HG03558 (cell line): Measurements from ENCODE around the gene PPM1M.

Experiments used
- ATAC-seq: cut with Tn5 transposase; IDR thresholded peaks from one replicate; pipeline ENCODE4 v1.9.1; 2021; ENCODE audit warnings: moderate number of reproducible peaks; ENCODE audit not compliant: unreplicated experiment; ENCODE audit errors: extremely low read depth

Gene PPM1M, protein sequence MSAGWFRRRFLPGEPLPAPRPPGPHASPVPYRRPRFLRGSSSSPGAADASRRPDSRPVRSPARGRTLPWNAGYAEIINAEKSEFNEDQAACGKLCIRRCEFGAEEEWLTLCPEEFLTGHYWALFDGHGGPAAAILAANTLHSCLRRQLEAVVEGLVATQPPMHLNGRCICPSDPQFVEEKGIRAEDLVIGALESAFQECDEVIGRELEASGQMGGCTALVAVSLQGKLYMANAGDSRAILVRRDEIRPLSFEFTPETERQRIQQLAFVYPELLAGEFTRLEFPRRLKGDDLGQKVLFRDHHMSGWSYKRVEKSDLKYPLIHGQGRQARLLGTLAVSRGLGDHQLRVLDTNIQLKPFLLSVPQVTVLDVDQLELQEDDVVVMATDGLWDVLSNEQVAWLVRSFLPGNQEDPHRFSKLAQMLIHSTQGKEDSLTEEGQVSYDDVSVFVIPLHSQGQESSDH

DNA sequence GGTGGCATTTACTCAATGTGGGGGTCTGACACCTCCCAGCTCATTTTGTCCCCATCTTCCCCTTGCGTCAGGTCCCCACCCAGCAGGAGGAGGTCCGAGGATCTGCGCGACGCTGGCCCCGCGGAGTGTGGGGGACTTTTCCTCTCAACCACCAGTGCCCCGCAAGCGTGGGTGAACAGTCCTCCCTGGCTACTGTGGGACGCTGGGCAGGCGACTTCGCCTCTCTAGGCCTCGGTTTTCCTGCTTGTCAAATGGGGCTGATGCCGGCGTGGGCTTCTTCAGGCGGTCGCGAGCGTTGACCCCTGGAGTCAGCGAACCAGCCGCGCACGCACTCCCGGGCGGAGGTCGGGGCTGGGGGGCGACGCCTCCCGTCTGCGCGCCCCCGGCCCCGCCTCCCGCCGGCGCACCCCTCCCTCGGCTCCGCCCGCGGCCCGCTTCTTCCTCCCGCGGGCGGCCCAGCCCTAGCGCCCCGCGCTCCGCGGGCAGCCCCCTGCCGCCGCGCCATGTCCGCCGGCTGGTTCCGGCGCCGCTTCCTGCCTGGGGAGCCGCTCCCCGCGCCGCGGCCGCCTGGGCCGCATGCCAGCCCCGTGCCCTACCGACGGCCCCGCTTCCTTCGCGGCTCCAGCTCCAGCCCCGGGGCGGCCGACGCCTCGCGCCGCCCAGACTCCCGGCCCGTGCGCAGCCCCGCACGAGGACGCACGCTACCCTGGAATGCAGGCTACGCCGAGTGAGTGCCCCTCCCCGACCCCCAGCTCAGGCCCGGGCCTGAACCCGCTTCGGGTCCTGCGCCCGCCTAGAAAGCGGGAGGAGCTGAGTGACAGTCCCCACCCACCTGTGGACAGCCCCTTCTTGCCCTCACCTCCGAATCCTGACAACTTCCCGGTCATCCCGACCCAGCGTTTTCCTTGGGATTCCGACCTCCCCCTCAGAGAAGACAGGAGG is at the start of gene PPM1M:
Gene PPM1M (plus strand): TSS at position 438 of the 942 bp plus-strand sequence. CDS start 66 bp downstream, at position 504.
- ATAC-seq: no peak

DNA sequence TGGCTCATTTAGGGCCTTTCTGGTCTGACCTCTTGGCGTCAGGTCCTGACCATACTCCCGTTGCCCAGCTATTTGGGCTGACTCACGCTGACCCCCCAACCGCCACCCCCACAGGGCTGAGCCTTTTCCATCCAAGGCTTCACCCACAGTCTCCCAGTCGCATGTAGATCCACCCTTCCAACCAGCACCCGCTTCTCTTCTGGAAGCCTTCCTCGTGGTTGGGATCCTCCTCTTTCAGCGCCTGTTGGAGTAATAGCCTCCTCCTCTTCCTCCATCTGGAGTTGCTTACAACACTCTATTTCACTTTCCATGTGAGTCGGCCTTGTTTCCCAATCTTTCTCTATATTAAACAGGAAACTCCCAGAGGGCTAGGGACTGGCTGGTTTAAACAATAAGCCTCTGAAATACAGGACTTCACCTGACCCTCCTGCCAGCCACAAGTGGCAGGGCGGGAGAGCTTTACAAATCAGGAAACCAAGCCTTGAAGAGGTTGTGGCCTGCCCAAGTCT is 49.7 kb upstream of the PPM1M start:
- ATAC-seq: no peak

DNA sequence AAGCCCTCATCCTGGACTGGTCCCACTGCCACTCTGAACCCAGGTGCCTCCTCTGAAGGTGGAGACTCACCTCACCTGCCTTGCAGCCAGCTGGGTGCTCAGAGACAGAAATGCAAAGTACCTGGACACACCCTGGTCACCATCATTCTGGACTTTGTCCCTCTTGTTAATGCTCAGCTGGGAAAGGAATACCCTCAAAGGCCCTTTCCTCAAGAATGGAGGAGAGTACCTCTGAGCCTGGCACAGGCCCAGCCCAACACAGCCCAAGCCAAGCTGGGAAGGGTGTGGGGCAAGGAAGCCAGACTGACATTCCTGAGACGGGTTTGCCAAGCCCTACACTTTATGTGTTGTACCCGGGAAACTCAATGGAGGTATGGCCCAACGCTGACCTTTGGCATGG is 48.6 kb upstream of the PPM1M start:
- no peak for ATAC-seq

DNA sequence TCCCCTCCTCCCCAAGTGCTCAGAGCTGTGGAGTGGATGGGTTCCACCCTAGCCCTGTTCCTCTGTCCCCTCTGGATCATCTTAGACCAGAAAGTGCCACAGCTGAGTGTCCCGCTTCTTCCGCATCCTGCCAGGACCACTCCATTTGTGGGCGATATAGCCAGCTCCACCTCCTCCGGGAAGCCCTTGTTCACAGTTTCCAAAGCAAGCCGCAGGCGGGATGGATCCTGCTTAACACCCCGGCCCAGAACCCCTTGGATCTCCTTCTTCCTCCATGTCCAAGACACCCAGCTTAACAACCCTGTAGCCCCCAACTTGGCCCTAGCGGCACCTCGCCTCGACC is 48.1 kb upstream of the PPM1M start:
- ATAC-seq: no peak

DNA sequence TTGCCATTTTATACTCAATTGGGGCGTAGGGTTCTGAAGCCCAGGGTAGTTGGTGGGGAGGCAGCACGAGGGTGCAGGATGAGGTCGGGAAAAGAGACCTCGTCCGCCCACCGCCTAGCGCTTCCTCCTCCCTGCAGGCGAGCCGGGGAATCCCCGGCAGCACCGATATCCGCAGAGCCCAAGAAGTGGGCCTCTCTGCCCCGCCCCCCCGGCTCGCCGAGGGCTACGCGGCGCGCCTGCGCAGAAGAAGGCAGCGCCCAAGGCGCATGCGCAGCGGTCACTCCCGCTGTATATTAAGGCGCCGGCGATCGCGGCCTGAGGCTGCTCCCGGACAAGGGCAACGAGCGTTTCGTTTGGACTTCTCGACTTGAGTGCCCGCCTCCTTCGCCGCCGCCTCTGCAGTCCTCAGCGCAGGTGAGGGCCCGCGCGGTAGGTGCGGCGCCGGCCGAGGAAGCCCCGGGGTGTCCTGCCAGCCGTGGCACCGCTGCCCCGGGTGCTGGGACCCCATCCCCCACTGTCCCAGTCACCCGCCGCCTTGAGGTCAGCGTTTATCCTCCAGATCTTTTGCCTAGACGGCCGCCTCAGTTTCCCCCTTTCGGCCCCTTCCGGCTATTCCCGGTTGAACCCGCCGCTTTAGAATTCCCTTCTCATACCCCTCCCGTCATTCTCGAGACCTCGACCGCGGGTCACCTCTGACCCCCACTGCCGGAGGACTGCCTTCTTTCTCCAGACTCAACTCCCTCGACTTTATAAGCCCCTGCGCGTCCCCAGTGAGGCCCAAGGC is 47.5 kb upstream of the PPM1M start, which contains the start of gene ALAS1:
Gene ALAS1 (plus strand): TSS at position 319 of the 784 bp plus-strand sequence. CDS start 1,082 bp downstream, outside the sequence.
- ATAC-seq: peak; percentile 78

DNA sequence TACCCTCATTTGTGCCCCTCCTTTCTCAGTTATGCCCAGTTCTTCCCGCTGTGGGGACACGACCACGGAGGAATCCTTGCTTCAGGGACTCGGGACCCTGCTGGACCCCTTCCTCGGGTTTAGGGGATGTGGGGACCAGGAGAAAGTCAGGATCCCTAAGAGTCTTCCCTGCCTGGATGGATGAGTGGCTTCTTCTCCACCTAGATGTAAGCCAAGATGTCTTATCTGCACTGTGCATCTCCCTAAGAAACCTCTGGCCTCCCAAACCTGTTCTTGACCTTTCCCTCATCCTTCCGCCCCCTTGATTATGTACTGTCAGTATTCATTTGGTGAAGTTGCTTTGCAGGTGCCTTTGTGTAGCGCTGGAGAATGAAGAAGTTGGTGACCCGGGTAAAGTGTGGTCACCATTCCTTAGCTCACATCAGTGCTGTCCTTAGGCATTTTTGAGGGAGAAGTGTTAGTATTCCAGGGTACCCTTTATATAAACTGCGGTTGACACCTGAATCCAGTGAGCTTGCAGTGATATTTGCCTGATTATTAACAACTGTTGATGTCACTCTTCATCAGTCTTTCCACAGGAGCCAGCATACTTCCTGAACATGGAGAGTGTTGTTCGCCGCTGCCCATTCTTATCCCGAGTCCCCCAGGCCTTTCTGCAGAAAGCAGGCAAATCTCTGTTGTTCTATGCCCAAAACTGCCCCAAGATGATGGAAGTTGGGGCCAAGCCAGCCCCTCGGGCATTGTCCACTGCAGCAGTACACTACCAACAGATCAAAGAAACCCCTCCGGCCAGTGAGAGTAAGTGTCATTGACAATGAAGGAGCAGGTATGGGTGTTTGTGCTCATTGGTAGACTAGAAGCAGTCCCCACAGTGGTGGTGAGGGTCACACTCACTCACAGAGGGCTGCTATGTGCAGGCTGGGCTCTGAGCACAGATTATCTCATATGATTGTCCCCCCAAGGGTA is 46.6 kb upstream of the PPM1M start:
- ATAC-seq: no peak

DNA sequence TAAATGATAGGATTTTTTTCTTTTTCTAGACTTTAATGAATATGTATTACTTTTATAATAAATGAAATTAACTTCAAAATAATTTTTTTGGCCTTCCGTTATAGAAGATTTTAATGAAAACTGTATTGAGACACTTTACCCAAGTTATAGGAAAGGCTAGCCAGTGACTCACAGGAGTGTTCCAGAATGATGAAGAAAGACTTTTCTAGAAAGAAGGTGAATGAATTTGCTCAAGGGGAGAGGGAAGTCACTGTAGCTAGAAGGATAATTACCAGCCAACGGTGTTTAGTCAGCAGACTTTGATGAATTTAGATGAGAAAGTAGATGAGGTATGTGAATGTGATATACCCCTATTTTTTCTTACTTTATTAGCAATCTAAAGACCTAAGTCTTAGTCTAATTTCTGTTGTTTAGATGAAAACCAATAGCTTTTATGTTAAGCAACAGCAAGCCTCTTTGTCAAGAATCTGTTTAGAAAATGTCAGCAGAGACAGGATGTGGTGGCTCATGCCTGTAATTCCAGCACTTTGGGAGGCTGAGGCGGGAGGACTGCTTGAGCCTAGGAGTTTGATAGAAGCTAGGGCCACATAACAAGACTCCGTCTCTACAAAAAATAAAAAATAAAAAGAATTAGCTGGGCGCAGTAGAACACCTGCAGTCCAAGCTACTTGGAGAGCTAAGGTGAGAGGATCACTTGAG is 44.4 kb upstream of the PPM1M start:
- no peak for ATAC-seq

DNA sequence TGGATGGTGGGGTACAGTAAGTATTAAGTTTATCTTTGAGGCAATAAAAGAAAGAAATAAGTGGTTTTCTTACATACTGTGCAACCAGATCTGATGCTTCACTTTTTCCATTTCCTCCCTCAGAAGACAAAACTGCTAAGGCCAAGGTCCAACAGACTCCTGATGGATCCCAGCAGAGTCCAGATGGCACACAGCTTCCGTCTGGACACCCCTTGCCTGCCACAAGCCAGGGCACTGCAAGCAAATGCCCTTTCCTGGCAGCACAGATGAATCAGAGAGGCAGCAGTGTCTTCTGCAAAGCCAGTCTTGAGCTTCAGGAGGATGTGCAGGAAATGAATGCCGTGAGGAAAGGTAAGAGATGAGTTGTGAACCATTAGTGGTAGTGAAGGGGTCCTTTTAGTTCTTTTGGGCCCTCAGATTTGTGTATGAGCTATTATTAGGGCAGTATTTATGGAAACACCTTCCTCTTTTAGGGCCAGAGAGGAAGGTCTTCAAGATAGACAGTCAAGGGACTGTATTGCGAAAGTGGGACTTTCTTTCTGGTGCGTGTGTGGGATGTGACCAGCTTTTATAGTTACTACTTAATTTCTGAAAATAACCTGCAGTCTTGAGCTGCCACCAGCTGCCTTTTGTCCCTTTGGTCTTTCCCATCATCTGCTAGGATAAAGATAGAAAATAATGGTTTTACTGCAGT is 43.0 kb upstream of the PPM1M start:
- ATAC-seq: no peak

DNA sequence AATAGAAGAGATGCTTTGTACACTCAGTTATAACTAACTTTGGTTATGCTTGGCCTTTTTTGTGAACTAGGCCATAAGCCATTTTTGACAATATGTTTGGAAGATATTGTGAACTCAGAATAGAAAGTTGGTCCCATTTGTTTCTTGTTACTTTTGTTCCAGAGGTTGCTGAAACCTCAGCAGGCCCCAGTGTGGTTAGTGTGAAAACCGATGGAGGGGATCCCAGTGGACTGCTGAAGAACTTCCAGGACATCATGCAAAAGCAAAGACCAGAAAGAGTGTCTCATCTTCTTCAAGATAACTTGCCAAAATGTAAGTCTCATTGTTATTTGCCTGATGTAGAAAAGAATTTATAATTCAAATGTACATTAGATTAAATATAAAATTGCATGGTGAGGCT is 41.9 kb upstream of the PPM1M start:
- ATAC-seq: no peak

DNA sequence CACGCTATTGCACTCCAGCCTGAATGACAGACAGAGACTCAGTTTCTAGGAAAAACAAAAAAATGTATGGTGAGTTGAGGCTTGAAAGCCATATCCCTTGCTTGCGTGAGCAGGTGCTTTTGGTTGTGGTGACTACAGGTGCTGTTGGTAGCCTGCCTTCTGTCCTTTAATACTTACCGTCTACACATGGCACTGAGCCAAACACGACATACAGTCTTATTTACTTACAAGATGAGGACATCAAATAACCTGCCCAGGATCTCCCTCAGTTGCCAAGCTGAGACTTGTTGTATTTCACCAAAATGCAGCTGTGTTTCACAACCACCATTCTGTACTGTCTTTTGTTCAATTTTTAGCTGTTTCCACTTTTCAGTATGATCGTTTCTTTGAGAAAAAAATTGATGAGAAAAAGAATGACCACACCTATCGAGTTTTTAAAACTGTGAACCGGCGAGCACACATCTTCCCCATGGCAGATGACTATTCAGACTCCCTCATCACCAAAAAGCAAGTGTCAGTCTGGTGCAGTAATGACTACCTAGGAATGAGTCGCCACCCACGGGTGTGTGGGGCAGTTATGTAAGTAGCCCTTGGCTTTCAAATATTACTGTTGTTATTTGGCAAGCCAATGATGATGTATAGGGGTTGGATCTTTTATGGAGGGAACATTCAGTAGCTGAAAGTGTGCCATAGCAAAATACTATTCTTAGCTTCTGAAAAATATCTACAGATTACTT is 41.1 kb upstream of the PPM1M start:
- no peak for ATAC-seq

DNA sequence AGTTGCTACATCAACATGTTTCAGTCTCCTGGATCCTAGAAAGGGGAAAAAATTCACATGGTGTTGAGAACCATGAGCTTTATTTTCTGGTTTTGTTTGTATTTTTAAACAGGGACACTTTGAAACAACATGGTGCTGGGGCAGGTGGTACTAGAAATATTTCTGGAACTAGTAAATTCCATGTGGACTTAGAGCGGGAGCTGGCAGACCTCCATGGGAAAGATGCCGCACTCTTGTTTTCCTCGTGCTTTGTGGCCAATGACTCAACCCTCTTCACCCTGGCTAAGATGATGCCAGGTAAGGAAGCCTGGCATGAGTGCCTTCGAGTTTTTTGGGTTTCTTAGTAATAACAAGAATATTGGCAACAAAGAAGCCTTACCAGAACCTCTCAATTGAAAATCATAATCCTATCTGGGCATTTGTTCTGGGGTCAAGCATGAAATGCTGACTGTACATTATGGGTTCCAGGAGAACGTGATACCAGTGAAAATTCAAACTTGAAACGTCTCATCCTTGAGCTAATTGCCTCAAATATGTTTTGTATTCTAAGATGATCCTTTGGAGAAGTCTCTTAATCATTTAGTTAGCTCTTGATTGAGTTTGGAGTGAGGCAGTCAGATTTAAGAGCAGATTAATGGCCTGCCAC is 39.7 kb upstream of the PPM1M start:
- no peak for ATAC-seq

DNA sequence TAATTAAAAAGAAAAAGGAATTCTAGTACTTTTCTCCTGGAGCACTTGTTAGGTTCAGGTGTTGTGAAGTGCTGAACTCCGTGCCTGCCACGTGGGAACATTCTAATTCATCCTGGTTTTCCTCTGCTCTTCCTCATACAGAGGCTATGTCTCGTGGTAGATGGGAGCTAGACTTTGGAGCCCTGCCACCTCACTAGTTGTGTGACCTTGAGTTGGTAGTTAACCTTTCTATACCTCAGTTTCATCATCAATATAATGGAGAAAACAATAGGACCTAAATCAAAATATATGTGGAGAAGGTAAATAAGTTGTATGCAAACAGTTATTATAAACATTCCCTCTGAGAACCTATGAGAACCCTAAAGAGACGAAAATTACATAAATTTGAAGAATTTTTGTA is 37.0 kb upstream of the PPM1M start:
- ATAC-seq: no peak

DNA sequence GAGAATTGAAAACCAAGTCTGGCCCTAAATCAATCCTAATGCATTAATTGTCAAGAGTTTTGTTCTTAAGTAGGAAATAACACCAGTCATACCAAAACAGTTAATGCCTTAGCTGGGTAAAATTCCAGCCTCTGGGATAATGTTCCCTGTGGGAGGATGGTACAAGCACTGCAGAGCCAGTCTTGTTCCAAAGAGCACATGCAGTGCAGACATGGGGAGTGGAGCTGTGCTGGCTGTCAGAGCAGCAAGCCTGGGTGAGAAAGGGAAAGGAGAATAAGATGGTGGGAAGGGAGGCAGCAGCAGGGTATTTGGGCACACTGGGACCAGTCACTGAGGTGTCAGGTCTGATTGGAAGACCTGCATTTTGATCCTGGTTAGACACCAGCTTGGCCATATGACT is 35.5 kb upstream of the PPM1M start:
- ATAC-seq: no peak

DNA sequence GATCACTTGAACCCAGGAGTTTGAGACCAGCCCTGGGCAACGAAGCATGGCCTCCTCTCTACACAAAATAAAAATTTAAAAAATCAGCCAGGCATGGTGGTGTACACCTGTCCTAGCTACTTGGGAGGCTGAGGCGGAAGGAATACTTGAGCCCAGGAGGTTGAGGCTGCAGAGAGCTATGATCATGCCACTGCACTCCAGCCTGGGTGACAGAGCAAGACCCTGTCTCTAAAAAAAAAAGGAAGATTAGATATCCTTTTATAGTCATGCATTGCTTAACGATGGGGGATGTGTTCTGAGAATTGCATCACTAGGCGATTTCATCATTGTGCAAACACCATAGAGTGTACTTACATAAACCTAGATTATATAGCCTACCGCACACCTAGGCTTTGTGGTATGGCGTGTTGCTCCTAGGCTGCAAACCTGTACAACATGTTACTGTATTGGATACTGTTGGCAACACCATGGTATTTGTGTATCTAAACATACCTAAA is 35.0 kb upstream of the PPM1M start:
- no peak for ATAC-seq

DNA sequence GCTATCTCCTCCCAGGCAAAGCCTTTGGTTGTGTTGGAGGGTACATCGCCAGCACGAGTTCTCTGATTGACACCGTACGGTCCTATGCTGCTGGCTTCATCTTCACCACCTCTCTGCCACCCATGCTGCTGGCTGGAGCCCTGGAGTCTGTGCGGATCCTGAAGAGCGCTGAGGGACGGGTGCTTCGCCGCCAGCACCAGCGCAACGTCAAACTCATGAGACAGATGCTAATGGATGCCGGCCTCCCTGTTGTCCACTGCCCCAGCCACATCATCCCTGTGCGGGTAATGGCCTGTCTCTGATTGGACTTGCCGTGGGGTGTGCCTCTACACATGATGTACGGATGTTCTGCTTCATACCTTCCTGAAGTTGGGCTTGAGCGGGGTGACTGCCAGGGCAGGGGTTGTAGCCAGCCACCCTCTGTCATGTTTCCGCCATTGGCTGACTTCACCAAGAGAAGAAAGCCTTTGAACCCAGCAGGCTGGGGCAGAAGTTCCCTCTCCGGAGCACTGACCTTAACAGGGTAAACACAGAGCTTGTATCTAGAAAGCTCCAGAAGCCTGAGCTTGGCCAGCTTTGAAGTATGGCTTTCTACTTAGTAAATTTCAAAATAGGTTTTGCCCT is 34.2 kb upstream of the PPM1M start:
- ATAC-seq: no peak

DNA sequence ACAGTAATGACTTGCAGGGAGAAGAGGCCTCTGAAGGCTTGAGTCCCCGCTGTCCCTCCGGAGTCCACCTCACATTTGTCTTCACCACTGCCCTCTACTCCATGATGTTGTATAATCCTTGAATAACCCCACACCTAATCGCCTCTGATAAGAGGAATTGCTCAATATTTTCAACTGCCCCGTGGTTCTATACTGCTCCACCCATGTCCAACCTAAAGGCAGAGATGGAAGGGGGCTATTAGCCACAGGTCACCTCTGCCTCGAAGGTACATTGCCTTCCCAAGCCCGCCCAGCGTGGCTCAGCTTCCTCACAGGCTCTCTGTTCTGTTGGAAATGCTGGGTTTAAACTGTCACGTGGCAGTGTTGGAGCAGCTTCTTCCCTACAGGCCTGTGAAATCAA is 32.6 kb upstream of the PPM1M start:
- ATAC-seq: no peak
